Left cardiac atrium (tissue), 4 donors: ENCODE measurements around the gene PGLYRP3. TPM values are rescaled to one million over a fixed set of nuclear protein-coding genes. Genes with fewer than 3 reads are reported as not detected.
"Not testable (repeated sequence)": the region's sequence is repeated elsewhere in the genome, so short reads cannot be mapped to it uniquely, and the experiment has no call there.

Source experiments
- ATAC-seq, 2 donors: fragments of 200-7000 bp; cut with Tn5 transposase; one replicate each; pipeline ENCODE4 v1.9.1; 2020; ENCODE audit warnings: mild to moderate bottlenecking in 2 of 2, moderate library complexity in 2 of 2
- DNase-seq: peaks from one replicate; pipeline ENCODE4 v3.0.0-alpha.2; 2020
- intact Hi-C, 2 donors: fragments of 100-400 bp; cut with DNase I; formaldehyde crosslinking; loops; one replicate each; pipeline versions ENCODE4 v1.14.1 to v1.15.1; 2022 to 2023
- total RNA-seq, 2 donors: library from RNA; stranded (reverse); fragmentation: NEBNext Ultra II Directional; extraction: Animal tissue kit (Norgen Biotek cat#: 25700); gene quantifications; one replicate each; pipeline ENCODE4 v1.2.1, GENCODE V29; 2021
- donor health status: DM: no; HTN: yes; CAD: no.
- donor health status: DM: no; HTN: yes; CAD: no; lungs with severe emphysema.
- donor health status: DM: yes; HTN: yes; CAD: no.
- donor health status: Dilated cardiomyopathy.

The PGLYRP3 gene
- total RNA-seq, 2 donors from 2014 or later: not detected

GRCh38 chr1:153324912-153325311, 12.2 kb upstream of the PGLYRP3 start:
- no peak for DNase-seq
- intact Hi-C loops: no loop called here
- ATAC-seq: no peak

DNA sequence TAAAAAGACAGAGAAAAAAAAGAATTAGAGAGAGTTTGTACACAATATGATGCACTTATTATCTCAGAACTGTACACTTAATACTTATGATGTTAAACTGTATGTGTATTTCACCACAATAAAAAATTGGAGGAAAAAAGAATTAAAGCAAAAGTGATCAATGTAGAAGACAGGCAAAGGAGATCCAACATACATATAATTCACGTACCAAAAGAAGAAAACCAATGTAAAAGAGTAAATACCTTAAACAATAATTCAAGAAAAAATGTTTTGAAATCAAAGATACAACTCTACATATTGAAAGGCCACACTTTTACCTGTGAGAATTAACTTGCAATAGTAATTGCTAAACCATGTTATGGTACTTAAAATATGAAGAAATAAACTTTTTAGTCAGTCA, 9.8 kb upstream of the PGLYRP3 start:
- DNase-seq: no peak
- no peak for ATAC-seq
- intact Hi-C loops: no loop called here

DNA sequence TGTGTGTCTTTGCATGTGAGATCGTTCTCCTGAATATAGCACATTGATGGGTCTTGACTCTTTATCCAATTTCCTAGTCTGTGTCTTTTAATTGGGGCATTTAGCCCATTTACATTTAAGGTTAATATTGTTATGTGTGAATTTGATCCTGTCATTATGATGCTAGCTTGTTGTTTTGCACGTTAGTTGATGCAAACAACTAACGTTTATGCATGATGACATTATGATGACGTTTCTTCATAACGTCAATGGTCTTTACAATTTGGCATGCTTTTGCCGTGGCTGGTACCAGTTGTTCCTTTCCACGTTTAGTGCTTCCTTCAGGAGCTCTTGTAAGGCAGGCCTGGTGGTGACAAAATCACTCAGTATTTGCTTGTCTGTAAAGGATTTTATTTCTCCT, 5.4 kb upstream of the PGLYRP3 start:
- intact Hi-C loops, DNase-seq, ATAC-seq: not testable (repeated sequence)

DNA sequence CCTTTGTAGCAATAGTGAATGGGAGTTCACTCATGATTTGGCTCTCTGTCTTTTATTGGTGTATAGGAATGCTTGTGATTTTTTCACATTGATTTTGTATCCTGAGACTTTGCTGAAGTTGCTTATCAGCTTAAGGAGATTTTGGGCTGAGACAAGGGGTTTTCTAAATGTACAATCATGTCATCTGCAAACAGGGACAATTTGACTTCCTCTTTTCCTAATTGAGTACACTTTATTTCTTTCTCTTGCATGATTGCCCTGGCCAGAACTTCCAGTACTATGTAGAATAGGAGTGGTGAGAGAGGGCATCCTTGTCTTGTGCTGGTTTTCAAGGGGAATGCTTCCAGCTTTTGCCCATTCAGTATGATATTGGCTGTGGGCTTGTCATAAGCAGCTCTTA, 3.3 kb upstream of the PGLYRP3 start:
- ATAC-seq, intact Hi-C loops: not testable (repeated sequence)

GRCh38 chr1:153314388-153314787, 1.6 kb upstream of the PGLYRP3 start:
- intact Hi-C loops, DNase-seq, ATAC-seq: not testable (repeated sequence)

More for the DNA sequence above, 3.3 kb upstream of the PGLYRP3 start:
- not testable (repeated sequence) for DNase-seq

DNA sequence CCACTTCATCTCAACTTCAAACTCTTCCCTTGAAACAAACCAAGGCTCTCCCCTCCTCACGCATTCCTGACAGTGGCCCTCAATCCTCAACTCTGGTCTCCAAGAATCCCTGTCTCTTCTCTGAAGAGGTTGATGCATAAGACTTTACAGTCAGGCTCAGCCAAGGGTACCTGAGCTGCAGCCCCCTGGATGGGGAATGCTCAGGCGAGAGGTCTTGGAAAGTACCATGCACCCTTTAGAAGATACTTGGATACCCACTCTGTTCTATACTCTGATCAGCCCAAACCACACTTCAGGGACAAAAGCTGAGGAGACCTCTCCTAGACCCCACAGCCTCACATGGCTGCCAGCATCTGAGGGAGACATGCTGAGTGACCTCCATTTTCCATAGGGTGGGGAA, 536 bp upstream of the PGLYRP3 start:
- ATAC-seq: no peak
- intact Hi-C loops: no loop called here

DNA sequence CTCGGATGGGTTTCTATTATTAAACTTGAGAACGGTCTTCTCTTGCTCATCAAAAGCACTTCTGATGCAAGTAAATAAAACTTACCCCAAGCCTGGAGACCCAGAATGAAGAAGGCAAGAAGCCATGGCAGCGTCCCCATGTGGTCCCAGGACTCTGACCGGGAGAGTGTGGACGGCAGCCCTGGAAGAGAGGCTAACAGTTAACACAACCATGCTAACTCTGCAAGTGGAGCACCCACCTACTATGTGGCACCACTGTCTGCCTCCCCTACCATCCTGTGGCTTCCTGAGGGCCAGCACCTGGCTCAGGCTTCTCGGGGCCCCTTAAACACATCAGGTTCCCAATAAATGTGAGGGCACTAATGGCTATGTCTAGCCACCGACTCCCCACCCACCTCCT, 2.2 kb downstream of the PGLYRP3 start:
- intact Hi-C loops: no loop called here
- ATAC-seq (no peak), DNase-seq (no peak)

More for the DNA sequence above, 536 bp upstream of the PGLYRP3 start:
- no peak for DNase-seq

GRCh38 chr1:153309441-153309840, 3.3 kb downstream of the PGLYRP3 start:
- no peak for ATAC-seq
- intact Hi-C loops: no loop called here
- no peak for DNase-seq

GRCh38 chr1:153308540-153308939, 4.2 kb downstream of the PGLYRP3 start:
- DNase-seq: no peak
- intact Hi-C loops: no loop called here
- no peak for ATAC-seq

DNA sequence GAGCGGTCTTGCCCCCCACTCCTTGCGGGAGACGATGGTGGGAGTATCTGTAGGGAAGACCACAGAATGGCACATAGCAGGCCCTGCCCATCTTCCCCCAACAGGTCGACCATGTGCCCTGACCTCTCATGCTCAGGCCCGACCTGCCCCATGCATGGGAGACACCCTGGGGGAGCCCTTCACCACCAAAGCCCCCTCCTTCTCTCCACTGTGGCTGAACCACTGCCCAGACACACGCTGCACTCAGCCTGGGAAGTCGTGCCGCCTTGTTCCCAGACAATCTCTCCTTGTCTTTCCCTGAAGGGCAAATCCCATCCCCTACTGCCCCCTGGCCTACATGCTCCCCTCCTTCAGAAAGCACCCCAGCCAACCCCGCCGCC, 5.5 kb downstream of the PGLYRP3 start:
- DNase-seq: no peak
- ATAC-seq: no peak
- intact Hi-C loops: no loop called here

GRCh38 chr1:153306303-153307220, 6.2 kb downstream of the PGLYRP3 start:
- intact Hi-C loops: no loop called here
- ATAC-seq (no peak), DNase-seq (no peak)

DNA sequence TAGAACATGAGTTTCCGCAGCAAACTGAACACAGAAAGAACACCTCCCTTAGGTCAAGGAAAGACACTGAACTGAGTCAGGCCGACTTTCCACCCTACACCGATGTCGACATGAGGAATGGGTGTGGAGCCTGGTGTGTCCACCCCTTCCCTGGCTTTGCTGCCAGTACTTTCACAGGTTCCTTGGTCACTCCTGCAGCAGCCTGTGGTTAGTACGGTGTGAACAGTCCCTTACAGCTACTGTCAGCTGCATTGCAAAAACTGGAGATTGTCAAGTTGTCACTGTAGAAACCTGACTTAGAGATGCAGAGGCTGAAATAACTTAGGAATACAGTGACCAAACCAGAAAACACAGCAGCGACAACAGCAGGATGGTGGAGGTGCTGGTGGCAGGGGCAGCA, 7.1 kb downstream of the PGLYRP3 start:
- intact Hi-C loops: no loop called here
- DNase-seq (no peak), ATAC-seq (no peak)

- DNase-seq (no peak), ATAC-seq (no peak)
- intact Hi-C loops: no loop called here
Measured at GRCh38 chr1:153302308-153302707, 10.4 kb downstream of the PGLYRP3 start.

GRCh38 chr1:153293851-153294250, 18.9 kb downstream of the PGLYRP3 start:
- DNase-seq (no peak), ATAC-seq (no peak)
- intact Hi-C loops: no loop called here

GRCh38 chr1:153293480-153293775, 19.3 kb downstream of the PGLYRP3 start:
- DNase-seq: no peak
- ATAC-seq: no peak
- intact Hi-C loops: no loop called here

DNA sequence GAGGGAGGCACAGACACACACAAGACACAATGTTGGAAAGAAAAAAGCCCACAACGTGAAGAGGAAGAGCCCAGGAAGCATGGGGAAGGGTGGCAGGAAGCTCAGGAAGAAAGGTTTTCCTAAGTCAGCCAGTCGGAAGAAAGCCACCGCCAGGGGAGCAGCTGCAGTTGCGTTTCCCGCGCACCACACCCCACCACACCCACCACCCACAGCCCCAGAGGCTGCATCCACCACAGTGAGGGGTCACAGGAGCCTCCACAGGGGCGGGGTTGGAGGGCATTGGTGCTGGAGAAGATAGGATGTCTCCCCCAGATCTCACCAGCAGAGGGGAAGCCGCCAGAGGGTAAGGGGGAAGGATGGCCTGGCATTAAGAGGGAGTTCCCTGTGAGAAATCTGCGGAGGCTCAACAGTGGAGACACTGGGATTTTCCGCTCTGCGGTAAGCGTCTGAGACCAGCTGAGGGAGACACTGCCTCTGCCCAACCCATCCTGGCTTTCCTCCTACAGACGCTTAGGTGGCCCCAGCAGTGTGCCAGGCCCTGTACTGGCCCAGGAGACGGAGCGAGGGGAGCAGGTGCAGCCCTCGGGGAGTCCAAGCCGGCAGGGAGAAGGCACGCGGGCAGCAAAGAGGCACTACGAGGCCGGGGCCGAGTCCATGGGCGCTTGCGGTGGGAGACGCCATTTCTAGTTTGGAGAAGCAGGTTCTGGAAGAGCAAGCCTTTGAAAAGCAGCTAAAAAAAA, 19.8 kb downstream of the PGLYRP3 start:
- ATAC-seq: no peak
- intact Hi-C loops: no loop called here
- DNase-seq: no peak

DNA sequence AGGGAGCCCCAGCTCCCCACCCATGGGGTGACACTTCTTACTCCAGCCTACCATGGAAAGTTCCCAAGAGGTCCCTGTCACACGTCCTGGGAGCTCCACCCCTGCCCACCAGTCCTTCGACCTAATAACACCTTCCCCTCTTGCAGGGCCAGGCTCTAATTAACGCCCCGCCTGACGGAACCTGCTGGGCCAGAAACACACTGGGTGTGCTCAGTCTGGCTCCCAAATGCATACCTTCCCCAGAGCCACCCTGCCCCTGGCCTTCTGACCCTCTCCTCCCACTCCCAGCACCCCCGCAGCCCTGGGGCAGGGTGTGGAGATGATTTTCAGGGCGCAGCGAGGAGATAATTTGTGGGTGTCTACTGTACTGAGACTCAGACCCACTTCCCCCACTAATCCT, 20.6 kb downstream of the PGLYRP3 start:
- intact Hi-C loops: no loop called here
- ATAC-seq: no peak
- no peak for DNase-seq

GRCh38 chr1:153291514-153291913, 21.2 kb downstream of the PGLYRP3 start:
- DNase-seq: no peak
- no peak for ATAC-seq
- intact Hi-C loops: no loop called here

- ATAC-seq: no peak
- no peak for DNase-seq
- intact Hi-C loops: no loop called here
Measured at GRCh38 chr1:153288634-153289275, 24.0 kb downstream of the PGLYRP3 start.

DNA sequence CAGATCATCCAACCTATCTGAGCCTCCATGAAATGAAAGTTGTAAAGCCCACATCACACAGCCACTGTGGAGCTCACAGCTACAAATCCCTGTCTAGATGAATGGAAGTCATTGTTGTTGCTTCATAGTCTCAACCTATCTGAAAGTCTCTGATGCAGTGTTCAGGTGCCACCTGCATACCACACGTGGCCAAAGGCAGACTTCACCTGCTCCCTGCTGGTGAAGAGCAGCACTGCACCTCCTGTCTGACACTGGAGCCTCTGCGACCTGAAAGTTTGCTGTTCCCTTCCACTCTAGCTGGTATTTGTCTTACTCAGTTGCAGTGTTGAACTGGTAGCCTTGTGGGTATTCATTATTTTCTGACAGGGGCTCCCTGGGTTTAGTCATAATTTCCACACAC, 34.9 kb downstream of the PGLYRP3 start:
- DNase-seq (no peak), ATAC-seq (no peak)
- intact Hi-C loops: no loop called here
